TTC549 (cell line): ENCODE results near the gene ELANE.
"Not testable (repeated sequence)": the region's sequence is repeated elsewhere in the genome, so short reads cannot be mapped to it uniquely, and the experiment has no call there.

Experiments used
- FAIRE-seq: peaks from 2 replicates; lab custom pipeline; 2012; peaks lifted over from hg19 to GRCh38; lab: Jason Lieb, UNC

Gene ELANE

GRCh38 chr19:814152-815078 is 37.7 kb upstream of the ELANE start:
- FAIRE-seq = no peak

GRCh38 chr19:815079-815774 is 36.9 kb upstream of the ELANE start:
- FAIRE-seq = no peak

GRCh38 chr19:815775-816499 is 36.2 kb upstream of the ELANE start:
- no peak for FAIRE-seq

DNA sequence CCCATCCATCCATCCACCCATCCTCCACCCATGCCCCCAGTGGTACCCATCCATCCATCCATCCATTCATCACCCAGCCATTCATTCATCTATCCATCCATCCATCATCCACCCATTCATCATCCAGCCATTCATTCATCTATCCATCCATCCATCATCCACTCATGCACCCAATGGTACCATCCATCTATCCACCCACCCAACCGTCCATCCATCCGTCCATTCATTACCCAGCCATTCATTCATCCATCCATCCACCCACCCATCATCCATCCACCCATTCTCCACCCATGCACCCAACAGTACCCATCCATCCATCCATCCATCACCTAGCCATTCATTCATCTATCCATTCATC is 35.6 kb upstream of the ELANE start:
- FAIRE-seq = no peak

- not testable (repeated sequence) for FAIRE-seq
Measured at GRCh38 chr19:820212-820611, 31.9 kb upstream of the ELANE start.

- no peak for FAIRE-seq
Measured at GRCh38 chr19:821231-821824, 30.8 kb upstream of the ELANE start.

GRCh38 chr19:821825-822503 is 30.1 kb upstream of the ELANE start, which contains the start of gene PLPPR3:
PLPPR3 (minus strand) TSS chr19:821955; CDS start chr19:821559, 396 bp downstream.
- no peak for FAIRE-seq

DNA sequence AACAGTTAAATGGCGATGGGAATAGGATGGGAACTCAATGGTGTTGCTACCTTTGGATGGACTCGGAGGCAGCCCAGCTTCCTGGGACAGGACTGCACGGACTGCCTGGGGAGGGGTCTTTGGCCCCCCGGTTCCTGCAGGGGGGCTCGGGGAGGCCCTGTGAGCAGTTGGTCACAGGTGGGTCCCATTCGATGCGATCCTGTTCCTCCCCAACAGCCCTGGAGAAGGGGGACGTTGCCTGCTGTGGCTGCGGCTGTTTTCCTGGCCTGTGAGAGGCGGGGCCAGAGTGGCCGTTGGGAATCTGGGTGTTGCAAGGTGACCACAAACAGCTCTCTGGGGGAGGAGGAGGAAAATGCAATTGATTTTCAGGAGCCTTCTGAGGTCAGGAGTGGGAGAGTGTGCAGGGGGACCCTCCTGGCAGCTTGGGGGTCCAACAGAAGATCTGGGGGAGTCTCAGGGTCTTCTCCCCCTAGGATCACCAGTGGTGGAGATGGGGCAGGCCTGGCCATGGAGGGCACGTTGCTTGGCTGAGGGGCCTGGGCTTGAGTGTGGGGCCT is 28.5 kb upstream of the ELANE start:
- FAIRE-seq = no peak

GRCh38 chr19:824885-825284 is 27.2 kb upstream of the ELANE start:
- no peak for FAIRE-seq

DNA sequence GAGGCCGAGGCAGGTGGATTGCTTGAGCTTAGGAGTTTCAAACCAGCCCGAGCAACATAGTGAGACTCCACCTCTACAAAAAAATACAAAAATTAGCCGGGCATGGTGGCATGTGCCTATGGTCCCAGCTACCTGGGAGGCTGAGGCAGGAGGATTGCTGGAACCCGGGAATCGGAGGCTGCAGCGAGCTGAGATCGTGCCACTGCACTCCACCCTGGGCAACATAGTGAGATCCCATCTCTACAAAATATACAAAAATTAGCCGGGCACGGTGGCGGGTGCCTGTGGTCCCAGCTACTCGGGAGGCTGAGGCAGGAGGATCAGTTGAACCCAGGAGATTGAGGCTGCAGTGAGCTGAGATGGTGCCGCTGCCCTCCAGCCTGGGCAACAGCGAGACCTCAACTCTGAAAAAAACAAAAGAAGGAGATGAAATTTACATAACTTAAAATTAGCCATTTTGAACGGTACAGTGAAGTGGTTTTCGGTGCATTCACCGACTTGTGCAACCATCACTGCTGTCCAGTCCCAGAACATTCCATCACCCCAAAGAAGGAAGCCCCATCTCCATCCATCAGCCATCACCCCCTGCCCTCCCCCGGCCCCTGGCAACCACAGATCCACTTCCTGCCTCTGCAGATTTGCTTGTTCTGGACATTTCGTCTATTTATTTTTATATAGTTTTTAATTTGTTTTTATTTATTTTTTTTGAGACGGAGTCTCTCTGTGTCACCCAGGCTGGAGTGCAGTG is 26.0 kb upstream of the ELANE start:
- FAIRE-seq = no peak

DNA sequence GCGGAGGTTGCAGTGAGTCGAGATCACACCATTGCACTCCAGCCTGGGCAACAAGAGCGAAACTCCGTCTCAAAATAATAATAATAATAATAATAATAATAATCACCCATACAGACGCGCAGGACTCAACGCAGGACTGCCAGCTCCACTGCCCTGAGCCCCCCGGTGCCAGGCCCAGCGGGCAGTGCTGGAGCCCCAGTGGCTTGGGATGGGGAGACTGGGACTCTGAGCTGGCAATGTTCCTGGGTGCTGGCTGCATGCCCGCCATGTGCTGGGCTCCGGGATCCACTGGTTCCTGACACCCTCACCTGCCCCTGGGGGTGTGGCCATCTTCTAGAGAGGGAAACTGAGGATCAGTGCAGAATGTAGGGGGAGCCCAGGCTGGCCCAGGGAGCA is 24.8 kb upstream of the ELANE start:
- FAIRE-seq = no peak

DNA sequence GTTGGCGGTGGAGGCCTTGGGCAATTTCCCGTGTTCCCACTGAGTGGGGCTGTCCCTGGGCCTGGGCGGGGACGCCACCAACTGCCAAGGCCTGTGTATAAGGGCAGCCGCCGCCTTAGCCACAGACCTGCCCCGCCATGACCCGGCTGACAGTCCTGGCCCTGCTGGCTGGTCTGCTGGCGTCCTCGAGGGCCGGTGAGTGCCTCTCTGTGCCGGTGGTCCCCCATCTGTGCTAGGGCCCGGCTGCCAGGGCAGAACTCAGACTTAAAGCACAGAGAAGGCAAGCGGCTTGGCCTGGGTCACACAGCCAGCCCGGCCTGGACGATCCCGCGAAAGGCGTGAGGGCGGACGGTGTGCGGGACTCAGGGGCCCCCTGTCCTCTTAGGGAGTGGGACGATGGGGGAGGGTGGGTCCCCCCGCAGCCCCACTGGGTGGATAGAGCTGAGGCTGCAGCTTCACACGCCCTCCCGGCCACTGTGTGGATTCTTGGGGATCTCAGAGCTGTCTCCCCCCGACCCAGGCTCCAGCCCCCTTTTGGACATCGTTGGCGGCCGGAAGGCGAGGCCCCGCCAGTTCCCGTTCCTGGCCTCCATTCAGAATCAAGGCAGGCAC is 24.3 kb upstream of the ELANE start, which contains the start of gene AZU1:
Gene AZU1 (plus strand): TSS at position 128 of the 612 bp plus-strand sequence. CDS start 10 bp downstream, at position 138.
- FAIRE-seq = no peak

- FAIRE-seq = no peak
Measured at GRCh38 chr19:829129-829758, 22.9 kb upstream of the ELANE start.

GRCh38 chr19:831407-832369 is 20.4 kb upstream of the ELANE start:
- no peak for FAIRE-seq

- FAIRE-seq = no peak
Measured at GRCh38 chr19:834216-834615, 17.9 kb upstream of the ELANE start.

GRCh38 chr19:835210-835810 is 16.8 kb upstream of the ELANE start:
- no peak for FAIRE-seq

GRCh38 chr19:840519-841206 is 11.4 kb upstream of the ELANE start, which contains the start of gene PRTN3:
PRTN3 (plus strand) TSS chr19:840999; CDS start chr19:841009, 10 bp downstream.
- FAIRE-seq = no peak
